Neuronal stem cell (in vitro differentiated cells): ENCODE data around the gene PARD6B.
A peak's percentile ranks its signal among the peaks of the same experiment; 100 is the strongest.

Source experiments
- DNase-seq: peaks from one replicate; pipeline ENCODE4 v3.0.0-alpha.2; 2013; ENCODE audit warnings: low spot score
- H2AFZ ChIP-seq: one replicate; pipeline ENCODE4 v1.6.1; 2013; ENCODE audit warnings: mild to moderate bottlenecking, low read length, inconsistent platforms
- H2AK5ac ChIP-seq: 2 replicates; pipeline ENCODE4 v1.6.1; 2013; ENCODE audit warnings: low read depth, mild to moderate bottlenecking, inconsistent platforms, low read length, moderate library complexity, mixed read lengths
- H2BK120ac ChIP-seq: 2 replicates; pipeline ENCODE4 v1.6.1; 2013; ENCODE audit warnings: low read depth, mild to moderate bottlenecking, inconsistent platforms, low read length, moderate library complexity, mixed read lengths
- H2BK12ac ChIP-seq: one replicate; pipeline ENCODE4 v1.6.1; 2013; ENCODE audit warnings: low read length, inconsistent platforms
- H2BK15ac ChIP-seq: 2 replicates; pipeline ENCODE4 v1.6.1; 2013; ENCODE audit warnings: mild to moderate bottlenecking, low read length, inconsistent platforms, mixed read lengths
- H2BK5ac ChIP-seq: one replicate; pipeline ENCODE4 v1.6.1; 2013; ENCODE audit warnings: inconsistent platforms, mild to moderate bottlenecking, low read length, moderate library complexity
- H3K14ac ChIP-seq: one replicate; pipeline ENCODE4 v1.6.1; 2013; ENCODE audit warnings: low read length, inconsistent platforms
- H3K18ac ChIP-seq: 2 replicates; pipeline ENCODE4 v1.6.1; 2013; ENCODE audit warnings: low read length, inconsistent platforms
- H3K23ac ChIP-seq: 2 replicates; pipeline ENCODE4 v1.6.1; 2013; ENCODE audit warnings: low read depth, mild to moderate bottlenecking, mixed read lengths, low read length, inconsistent platforms; ENCODE audit not compliant: poor library complexity
- H3K27ac ChIP-seq: replicated peaks from 3 replicates; pipeline ENCODE4 v1.5.1; 2013; ENCODE audit warnings: low read length, inconsistent platforms
- H3K27me3 ChIP-seq, 3 experiments: 2 replicates each; pipeline ENCODE4 v1.6.1; 2013; ENCODE audit warnings: low read length in 3 of 3, mild to moderate bottlenecking in 2 of 3, inconsistent platforms in 1 of 3, low read depth in 1 of 3, mixed read lengths in 1 of 3, moderate library complexity in 1 of 3; ENCODE audit not compliant: control insufficient read depth in 3 of 3, insufficient read depth in 3 of 3
- H3K36me3 ChIP-seq, 2 donors: replicated peaks in 1 of 2; 2 replicates each; pipeline ENCODE4 v1.6.1; 2013; ENCODE audit warnings: low read length in 2 of 2; ENCODE audit not compliant: control insufficient read depth in 2 of 2, insufficient read depth in 2 of 2
- H3K4ac ChIP-seq: 2 replicates; pipeline ENCODE4 v1.6.1; 2013; ENCODE audit warnings: inconsistent platforms, mild to moderate bottlenecking, low read length, moderate library complexity
- H3K4me1 ChIP-seq, 2 donors: 1 replicate in 1 of 2; 2 replicates in 1 of 2; pipeline ENCODE4 v1.6.1; 2013; ENCODE audit warnings: low read length in 2 of 2, low read depth in 1 of 2; ENCODE audit not compliant: control insufficient read depth in 2 of 2, insufficient read depth in 1 of 2
- H3K4me2 ChIP-seq: one replicate; pipeline ENCODE4 v1.6.1; 2013; ENCODE audit warnings: mild to moderate bottlenecking, low read length, inconsistent platforms; ENCODE audit not compliant: insufficient read depth, poor library complexity, severe bottlenecking
- H3K4me3 ChIP-seq, 2 donors: 2 replicates each; pipeline ENCODE4 v1.5.1; 2013; ENCODE audit warnings: low read length in 2 of 2, mild to moderate bottlenecking in 2 of 2, inconsistent platforms in 1 of 2, moderate library complexity in 1 of 2
- H3K79me1 ChIP-seq: one replicate; pipeline ENCODE4 v1.6.1; 2013; ENCODE audit warnings: low read depth, mild to moderate bottlenecking, inconsistent platforms, low read length, moderate library complexity
- H3K9ac ChIP-seq: one replicate; pipeline ENCODE4 v1.6.1; 2013; ENCODE audit warnings: mild to moderate bottlenecking, low read depth, low read length, inconsistent platforms; ENCODE audit not compliant: poor library complexity
- H3K9me3 ChIP-seq, 2 donors: replicated peaks in 1 of 2; 2 replicates each; pipeline versions ENCODE3 to v1.6.1; 2013; ENCODE audit warnings: low read length in 2 of 2, mild to moderate bottlenecking in 2 of 2, inconsistent platforms in 1 of 2, low read depth in 1 of 2, mixed read lengths in 1 of 2, moderate library complexity in 1 of 2; ENCODE audit not compliant: control insufficient read depth in 2 of 2, insufficient read depth in 1 of 2
- H4K8ac ChIP-seq: one replicate; pipeline ENCODE4 v1.6.1; 2013; ENCODE audit warnings: low read depth, mild to moderate bottlenecking, inconsistent platforms, low read length, moderate library complexity
- H4K91ac ChIP-seq: one replicate; pipeline ENCODE4 v1.6.1; 2013; ENCODE audit warnings: low read length, low read depth, mild to moderate bottlenecking, inconsistent platforms; ENCODE audit not compliant: poor library complexity
- WGBS, 2 donors: extraction: QIAGEN DNeasy Blood & Tissue Kit; methylation state at CpG; one replicate each; pipeline ENCODE4 v1.1.7; 2013; ENCODE audit warnings: missing lambda C conversion rate in 2 of 2, mixed read lengths in 1 of 2; ENCODE audit not compliant: insufficient read length in 2 of 2, insufficient replicate concordance in 1 of 2; ENCODE audit errors: extremely low coverage in 2 of 2; 5-methylcytosine and 5-hydroxymethylcytosine counted together

The PARD6B gene

DNA sequence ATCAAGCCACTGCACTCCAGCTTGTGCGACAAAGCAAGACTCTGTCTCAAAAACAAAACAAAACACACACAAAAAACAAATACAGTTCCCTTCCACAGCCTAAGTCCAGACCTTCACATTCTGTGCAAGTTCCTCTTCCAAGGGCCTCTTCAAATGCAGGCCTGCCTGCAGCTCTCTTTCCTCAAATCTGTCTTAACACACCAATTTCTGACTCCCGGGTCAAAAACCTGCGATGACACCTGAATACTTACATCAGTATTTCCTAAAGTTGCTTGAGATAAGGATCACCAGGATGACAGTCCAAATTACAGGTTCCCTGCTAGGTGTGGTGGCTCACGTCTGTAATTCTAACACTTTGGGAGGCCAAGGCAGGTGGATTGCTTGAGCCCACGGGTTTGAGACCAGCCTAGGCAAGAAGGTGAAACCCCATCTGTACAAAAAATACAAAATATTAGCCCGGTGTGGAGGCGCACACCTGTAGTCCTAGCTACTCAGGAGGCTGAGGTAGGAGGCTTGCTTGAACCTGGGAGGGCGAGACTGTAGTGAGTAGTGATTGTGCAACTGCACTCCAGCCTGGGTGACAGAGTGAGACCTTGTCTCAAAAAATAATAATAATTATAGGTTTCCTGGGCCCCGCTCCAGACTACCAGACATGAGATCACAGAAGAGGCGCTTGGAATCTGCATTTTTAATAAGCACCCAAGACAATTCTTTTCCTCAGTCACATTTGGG is 8.8 kb upstream of the PARD6B start:
- Histone ChIP-seq H3K4ac (no peak overlapping the region), H2AK5ac (no peak overlapping the region), H3K18ac (no peak overlapping the region), H4K91ac (no peak overlapping the region), H2AFZ (peak overlapping the region; percentile 11), H3K27me3 (peaks cover 0 to 2% (median 0%) of the 10 kb centered on the region in 3 experiments), H3K9me3 (no peaks in the 10 kb centered on the region), H3K27ac (no peak overlapping the region), H2BK15ac (no peak overlapping the region), H3K23ac (no peak overlapping the region), H2BK120ac (no peak overlapping the region), H3K4me3 (no peak overlapping the region), H2BK5ac (no peak overlapping the region), H3K36me3 (no peaks in the 10 kb centered on the region), H4K8ac (no peak overlapping the region), H3K4me2 (no peak overlapping the region), H2BK12ac (no peak overlapping the region), H3K9ac (no peak overlapping the region), H3K4me1 (peaks cover 9 to 10% of the 10 kb centered on the region in 2 donors), H3K14ac (no peak overlapping the region), H3K79me1 (no peaks in the 10 kb centered on the region)
- WGBS, 2 donors: no CpG with 5 or more reads among the region's 10 CpGs
- no peak for DNase-seq

DNA sequence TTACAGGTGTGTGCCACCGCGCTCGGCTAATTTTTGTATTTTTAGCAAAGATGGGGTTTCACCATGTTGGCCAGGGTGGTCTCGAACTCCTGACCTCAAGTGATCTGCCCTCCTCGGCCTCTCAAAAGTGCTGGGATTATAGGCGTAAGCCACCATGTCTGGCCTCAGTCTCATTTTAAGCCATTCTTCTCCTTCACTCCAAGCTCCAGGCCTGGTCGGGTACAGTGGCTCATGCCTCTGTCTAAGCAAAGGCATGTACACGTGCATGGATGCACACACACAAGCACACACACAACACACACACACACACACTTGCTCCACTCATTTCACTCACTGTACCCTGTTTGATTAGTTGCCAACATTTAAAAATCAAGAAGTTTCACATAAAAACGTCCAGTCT is 7.7 kb upstream of the PARD6B start:
- Histone ChIP-seq H4K91ac (no peak overlapping the region), H2BK15ac (no peak overlapping the region), H3K4me3 (no peak overlapping the region), H3K4ac (no peak overlapping the region), H3K14ac (no peak overlapping the region), H3K27me3 (no peaks in the 10 kb centered on the region), H3K23ac (no peak overlapping the region), H2AK5ac (no peak overlapping the region), H3K9me3 (no peaks in the 10 kb centered on the region), H2BK5ac (no peak overlapping the region), H3K79me1 (no peaks in the 10 kb centered on the region), H3K4me2 (no peak overlapping the region), H3K4me1 (peaks cover 8 to 9% of the 10 kb centered on the region in 2 donors), H3K36me3 (no peaks in the 10 kb centered on the region), H3K18ac (no peak overlapping the region), H2AFZ (no peak overlapping the region), H2BK120ac (no peak overlapping the region), H2BK12ac (no peak overlapping the region), H3K9ac (no peak overlapping the region), H4K8ac (no peak overlapping the region), H3K27ac (no peak overlapping the region)
- no peak for DNase-seq
- no CpG with 5 or more reads among the region's 9 CpGs for WGBS, 2 donors

- H2BK120ac ChIP-seq: peak overlapping the region; percentile 2
- no peaks in the 10 kb centered on the region for H3K27me3 ChIP-seq
- peak overlapping the region; percentile 89 for H2AFZ ChIP-seq
- H3K27ac ChIP-seq: peak overlapping the region; percentile 86
- H2BK15ac ChIP-seq: peak overlapping the region; percentile 8
- no peak overlapping the region for H4K8ac ChIP-seq
- no peak overlapping the region for H2BK12ac ChIP-seq
- peaks cover 8 to 10% of the 10 kb centered on the region in 2 donors for H3K4me1 ChIP-seq
- no CpG with 5 or more reads among the region's 7 CpGs for WGBS, 2 donors
- no peaks in the 10 kb centered on the region for H3K79me1 ChIP-seq
- no peaks in the 10 kb centered on the region for H3K9me3 ChIP-seq
- H3K4me2 ChIP-seq: no peak overlapping the region
- H3K4me3 ChIP-seq: peak overlapping the region in 1 of 2 donors; percentile 1
- H3K14ac ChIP-seq: no peak overlapping the region
- peak overlapping the region; percentile 96 for H3K18ac ChIP-seq
- no peak overlapping the region for H4K91ac ChIP-seq
- DNase-seq: no peak
- no peak overlapping the region for H3K9ac ChIP-seq
- peak overlapping the region; percentile 68 for H2BK5ac ChIP-seq
- no peak overlapping the region for H2AK5ac ChIP-seq
- no peak overlapping the region for H3K4ac ChIP-seq
- no peaks in the 10 kb centered on the region for H3K36me3 ChIP-seq
- no peak overlapping the region for H3K23ac ChIP-seq
These were observed 7.2 kb upstream of the PARD6B start for GRCh38 chr20:50724112-50724725.
